Epithelial cell of proximal tubule (primary cell): ENCODE results near the gene SOX18. TPM values are rescaled to one million over a fixed set of nuclear protein-coding genes. Genes with fewer than 3 reads are reported as not detected.

Experiments
- DNase-seq: peaks from one replicate; pipeline ENCODE4 v3.0.0-alpha.2; 2011; ENCODE audit warnings: low read depth
- H3K4me3 ChIP-seq: 2 replicates; pipeline ENCODE4 v1.5.1; 2011; ENCODE audit warnings: low read depth, mild to moderate bottlenecking, low read length
- total RNA-seq: library from RNA; depleted of rRNA; stranded (reverse); fragments of >200 nt; gene quantifications from 2 replicates; pipeline ENCODE4 v1.2.3, GENCODE V29; 2015
- TF ChIP-seq, protein P1 (sequence below): conservative IDR thresholded peaks from 2 replicates; pipeline ENCODE4 v1.5.1; 2012; ENCODE audit warnings: low read depth, mild to moderate bottlenecking, low read length

The SOX18 gene
- total RNA-seq, 1 donor from 2014 or later: not detected

GRCh38 chr20:64055396-64055892, 6.0 kb upstream of the SOX18 start:
- TF ChIP-seq, protein P1, sequence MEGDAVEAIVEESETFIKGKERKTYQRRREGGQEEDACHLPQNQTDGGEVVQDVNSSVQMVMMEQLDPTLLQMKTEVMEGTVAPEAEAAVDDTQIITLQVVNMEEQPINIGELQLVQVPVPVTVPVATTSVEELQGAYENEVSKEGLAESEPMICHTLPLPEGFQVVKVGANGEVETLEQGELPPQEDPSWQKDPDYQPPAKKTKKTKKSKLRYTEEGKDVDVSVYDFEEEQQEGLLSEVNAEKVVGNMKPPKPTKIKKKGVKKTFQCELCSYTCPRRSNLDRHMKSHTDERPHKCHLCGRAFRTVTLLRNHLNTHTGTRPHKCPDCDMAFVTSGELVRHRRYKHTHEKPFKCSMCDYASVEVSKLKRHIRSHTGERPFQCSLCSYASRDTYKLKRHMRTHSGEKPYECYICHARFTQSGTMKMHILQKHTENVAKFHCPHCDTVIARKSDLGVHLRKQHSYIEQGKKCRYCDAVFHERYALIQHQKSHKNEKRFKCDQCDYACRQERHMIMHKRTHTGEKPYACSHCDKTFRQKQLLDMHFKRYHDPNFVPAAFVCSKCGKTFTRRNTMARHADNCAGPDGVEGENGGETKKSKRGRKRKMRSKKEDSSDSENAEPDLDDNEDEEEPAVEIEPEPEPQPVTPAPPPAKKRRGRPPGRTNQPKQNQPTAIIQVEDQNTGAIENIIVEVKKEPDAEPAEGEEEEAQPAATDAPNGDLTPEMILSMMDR: no peak
- DNase-seq: no peak
- H3K4me3 ChIP-seq: no peak overlapping the region

DNA sequence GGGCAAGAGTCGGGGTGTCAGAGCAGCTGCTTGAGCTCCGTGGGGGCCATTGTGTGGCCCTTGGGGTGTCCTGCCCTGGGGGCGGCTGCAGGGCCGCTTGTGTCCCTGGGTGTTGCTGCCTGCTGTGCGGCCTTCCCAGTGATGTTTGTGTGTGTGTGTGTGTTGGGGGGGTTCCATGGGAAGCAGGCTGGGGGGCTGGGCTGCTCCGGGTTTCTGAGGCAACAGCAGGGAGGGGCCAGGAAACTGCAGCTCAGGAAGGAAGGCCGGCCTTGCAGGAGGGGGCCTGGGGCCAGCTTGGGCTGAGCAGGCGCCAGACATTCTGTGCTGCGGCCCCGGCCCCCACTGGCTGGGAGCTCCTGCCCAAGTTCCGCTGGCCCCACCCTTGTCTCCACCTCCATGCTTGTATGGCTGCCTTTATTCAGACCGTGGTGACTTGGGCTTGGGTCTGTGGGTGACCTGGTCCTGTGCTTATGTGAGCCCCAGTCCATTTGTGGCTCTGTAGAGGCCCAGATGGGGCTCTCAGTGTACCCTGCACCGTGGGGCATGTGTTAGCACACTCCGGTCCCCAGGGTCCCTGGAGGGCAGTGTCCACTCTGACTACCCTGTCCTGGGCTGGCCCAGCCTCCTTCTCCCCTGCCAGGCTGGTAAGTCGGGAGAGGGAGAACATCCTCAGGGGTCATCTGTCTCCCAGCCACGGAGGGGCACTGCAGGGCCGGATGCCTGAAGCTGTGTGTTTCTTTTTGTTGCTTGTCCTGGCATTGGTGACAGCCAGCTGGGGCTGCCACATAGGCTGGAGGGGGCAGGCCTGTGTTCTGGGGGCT, 4.6 kb upstream of the SOX18 start:
- no peak for DNase-seq
- H3K4me3 ChIP-seq: no peak overlapping the region
- TF ChIP-seq, protein P1: peak; percentile 37

DNA sequence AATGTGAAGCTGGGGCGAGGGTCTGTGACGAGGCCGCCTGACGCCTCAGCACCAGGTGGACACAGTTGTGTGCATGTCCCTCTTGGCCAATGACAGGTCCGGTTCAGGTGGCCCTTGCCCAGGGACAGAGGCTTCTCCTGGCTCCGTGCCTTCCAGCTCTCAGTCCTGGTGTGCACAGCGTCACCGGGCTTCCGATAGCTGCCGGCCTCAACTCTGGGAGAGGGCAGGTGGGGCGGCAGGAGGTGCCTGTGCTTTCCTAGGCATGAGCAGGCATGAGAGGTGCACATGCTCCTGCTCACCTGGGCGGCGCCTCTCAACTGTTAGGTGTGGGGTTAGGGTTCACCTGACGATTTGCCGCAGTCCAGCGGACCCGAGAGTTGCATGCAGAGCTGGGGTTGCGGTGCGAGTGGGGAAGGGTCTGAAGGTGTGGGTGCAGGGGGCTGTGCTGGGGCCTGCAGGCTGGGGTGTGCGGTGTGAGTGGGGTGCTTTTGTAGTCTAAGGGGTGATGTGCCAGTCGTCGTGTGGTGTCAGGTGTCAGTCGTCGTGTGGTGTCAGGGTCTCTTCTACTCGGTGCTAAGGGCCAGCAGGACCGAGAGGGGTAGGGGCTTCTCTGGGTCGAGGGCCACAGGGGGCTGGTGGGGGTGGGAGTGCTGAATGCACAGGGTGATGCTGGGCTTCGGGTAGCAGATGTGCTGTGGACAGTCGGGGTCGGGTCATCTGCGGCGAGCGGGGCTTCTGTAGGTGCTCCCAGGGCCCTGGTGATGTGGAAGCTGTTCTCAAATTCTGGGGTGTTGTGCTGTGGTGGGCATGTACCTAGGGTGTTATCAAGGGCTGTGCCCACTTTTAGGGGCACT, 3.8 kb upstream of the SOX18 start:
- no peak overlapping the region for H3K4me3 ChIP-seq
- TF ChIP-seq, protein P1: no peak
- no peak for DNase-seq

GRCh38 chr20:64052326-64052722, 2.9 kb upstream of the SOX18 start:
- H3K4me3 ChIP-seq: no peak overlapping the region
- no peak for DNase-seq
- TF ChIP-seq, protein P1: no peak

DNA sequence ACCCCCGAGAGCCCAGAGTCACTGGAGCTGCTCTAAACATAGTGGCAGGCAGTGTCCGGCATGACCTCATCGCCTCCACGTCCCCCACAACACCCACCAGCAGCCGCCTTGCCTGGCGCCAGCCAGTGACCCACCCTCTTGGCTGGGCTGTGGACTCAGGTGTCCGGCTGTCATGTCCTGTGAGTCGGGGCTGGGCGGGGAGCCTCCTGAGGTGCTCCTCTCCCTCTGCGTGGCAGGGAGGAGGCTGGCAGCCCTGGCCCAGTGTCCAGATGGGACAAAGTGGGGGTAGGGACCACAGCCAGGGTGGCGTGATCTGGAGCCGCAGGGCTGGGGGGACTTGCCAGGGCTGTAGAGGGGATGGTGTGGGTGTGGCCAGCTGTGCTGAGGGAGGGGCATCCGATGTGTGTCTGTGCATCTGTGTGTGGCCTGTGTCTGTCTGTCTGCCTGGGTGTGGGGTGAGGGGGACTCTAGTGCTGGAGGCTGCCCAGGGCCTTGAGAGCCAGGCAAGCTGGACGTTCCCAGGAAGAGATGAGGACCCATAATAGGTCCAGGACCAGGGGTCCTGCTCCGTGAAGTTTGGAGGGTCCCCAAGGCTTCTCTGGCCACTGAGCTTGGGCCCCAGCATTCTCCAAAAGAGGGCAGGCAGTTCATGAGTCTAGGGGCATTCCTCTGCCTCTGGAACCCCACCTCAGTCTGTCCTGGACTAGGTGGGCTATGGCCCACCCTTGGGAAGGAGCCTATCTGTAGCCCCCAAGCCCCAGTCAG, 2.3 kb upstream of the SOX18 start:
- TF ChIP-seq, protein P1: no peak
- H3K4me3 ChIP-seq: no peak overlapping the region
- no peak for DNase-seq

DNA sequence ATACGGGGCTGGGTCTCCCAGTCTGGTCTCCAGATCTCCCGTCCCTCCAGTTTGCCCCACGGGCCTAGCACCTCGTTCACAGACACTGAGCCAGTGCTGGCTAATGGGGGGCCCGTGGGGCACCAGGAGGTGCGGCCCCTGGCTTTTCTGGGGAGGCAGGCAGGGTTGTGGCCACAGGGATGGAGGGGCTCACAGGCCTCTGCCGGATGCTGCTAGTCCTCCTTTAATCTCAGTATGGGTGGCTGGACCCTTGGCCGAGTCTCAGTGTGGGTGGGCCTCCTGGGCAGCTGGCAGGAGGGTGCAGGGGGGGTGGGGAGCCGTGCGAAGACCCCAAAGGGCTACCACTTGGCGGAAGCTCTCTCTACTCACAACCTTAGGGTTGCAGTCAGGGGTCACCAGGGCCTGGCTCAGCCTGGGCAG, 1.6 kb upstream of the SOX18 start:
- DNase-seq: no peak
- no peak overlapping the region for H3K4me3 ChIP-seq
- TF ChIP-seq, protein P1: no peak
